Breast epithelium (tissue), 3 donors: ENCODE measurements around the gene MTUS2.

Source experiments
- CTCF ChIP-seq, 3 donors: fragments of 450-650 bp; IDR thresholded peaks; one replicate each; pipeline ENCODE4 v1.5.1; 2016 to 2017; ENCODE audit warnings: antibody characterized with exemption in 3 of 3, mild to moderate bottlenecking in 3 of 3, moderate library complexity in 3 of 3
- POLR2AphosphoS5 ChIP-seq, 3 donors: sonication (generic); formaldehyde crosslinking; IDR thresholded peaks; one replicate each; pipeline ENCODE4 v1.6.1; 2017; ENCODE audit warnings: antibody characterized with exemption in 3 of 3

GRCh38 chr13:28817204-28817603, 2.9 kb upstream of the MTUS2 start:
- TF ChIP-seq CTCF (IDR thresholded peaks at IDR 0.05) = no peak
- no peak for TF ChIP-seq POLR2AphosphoS5 (IDR thresholded peaks at IDR 0.05)
